Fibroblast of lung (primary cell): Measurements from ENCODE around the gene LAPTM5. TPM values are rescaled to one million over a fixed set of nuclear protein-coding genes. Genes with fewer than 3 reads are reported as not detected.

Source experiments
- DNase-seq, 2 donors: peaks; one replicate each; pipeline versions ENCODE4 v3.0.0 to v3.0.0-alpha.2; 2010; ENCODE audit warnings: low read depth in 2 of 2
- H2AFZ ChIP-seq: 2 replicates; pipeline ENCODE4 v1.5.1; 2012; ENCODE audit warnings: low read length, control low read depth, inconsistent platforms
- H3K27ac ChIP-seq: 2 replicates; pipeline ENCODE4 v1.5.1; 2011; ENCODE audit warnings: low read length, control low read depth; ENCODE audit not compliant: insufficient read depth
- H3K27me3 ChIP-seq: 2 replicates; pipeline ENCODE4 v1.5.1; 2011; ENCODE audit warnings: mild to moderate bottlenecking, low read length; ENCODE audit not compliant: control insufficient read depth, insufficient read depth
- H3K36me3 ChIP-seq: 2 replicates; pipeline ENCODE4 v1.5.1; 2011; ENCODE audit warnings: low read length; ENCODE audit not compliant: control insufficient read depth, insufficient read depth
- H3K4me1 ChIP-seq: 2 replicates; pipeline ENCODE4 v1.5.1; 2011; ENCODE audit warnings: low read length; ENCODE audit not compliant: control insufficient read depth, insufficient read depth; ENCODE audit errors: extremely low read depth
- H3K4me2 ChIP-seq: 2 replicates; pipeline ENCODE4 v1.5.1; 2011; ENCODE audit warnings: low read length, control low read depth; ENCODE audit not compliant: insufficient read depth; ENCODE audit errors: extremely low read depth
- H3K4me3 ChIP-seq, 4 experiments: fragments of 200-600 bp in 1 of 4; sonication (generic) in 1 of 4; replicated peaks in 1 of 4; 2 replicates each; pipeline ENCODE4 v1.5.1; 2011 to 2016; ENCODE audit warnings: low read length in 4 of 4, low read depth in 3 of 4, mild to moderate bottlenecking in 3 of 4, control low read depth in 2 of 4, inconsistent platforms in 1 of 4, mixed read lengths in 1 of 4; ENCODE audit not compliant: insufficient read depth in 1 of 4; ENCODE audit errors: control extremely low read depth in 1 of 4
- H3K79me2 ChIP-seq: 2 replicates; pipeline ENCODE4 v1.5.1; 2012; ENCODE audit warnings: mild to moderate bottlenecking, low read length, inconsistent platforms; ENCODE audit not compliant: control insufficient read depth, insufficient read depth
- H3K9ac ChIP-seq: 2 replicates; pipeline ENCODE4 v1.5.1; 2011; ENCODE audit warnings: mild to moderate bottlenecking, low read length, control low read depth; ENCODE audit not compliant: insufficient read depth
- H3K9me3 ChIP-seq: 2 replicates; pipeline ENCODE4 v1.5.1; 2012; ENCODE audit warnings: low read depth, low read length; ENCODE audit not compliant: control insufficient read depth, insufficient read depth
- H4K20me1 ChIP-seq: 2 replicates; pipeline ENCODE4 v1.5.1; 2011; ENCODE audit warnings: low read length; ENCODE audit not compliant: control insufficient read depth, insufficient read depth; ENCODE audit errors: extremely low read depth
- EZH2 ChIP-seq: IDR thresholded peaks from 2 replicates; pipeline ENCODE4 v1.5.1; 2012; ENCODE audit warnings: low read length, control low read depth, mild to moderate bottlenecking; ENCODE audit errors: missing control alignments
- polyA plus RNA-seq, 2 donors: library from polyadenylated mRNA; depleted of rRNA in 1 of 2; stranded (reverse) in 1 of 2; unstranded in 1 of 2; fragments of >200 nt; gene quantifications; 2 replicates each; pipeline ENCODE4 v1.2.1, GENCODE V29; 2011 to 2012; ENCODE audit warnings: missing spikeins in 1 of 2
- total RNA-seq: library from RNA; depleted of rRNA; stranded (reverse); fragments of >200 nt; gene quantifications from 2 replicates; pipeline ENCODE4 v1.2.1, GENCODE V29; 2014
- TF ChIP-seq, protein P1 (sequence below), 2 donors: IDR thresholded peaks in 1 of 2; conservative IDR thresholded peaks in 1 of 2; 1 replicate in 1 of 2; 2 replicates in 1 of 2; pipeline ENCODE4 v1.5.1; 2011 to 2012; ENCODE audit warnings: low read length in 2 of 2, control low read depth in 1 of 2, inconsistent platforms in 1 of 2, low read depth in 1 of 2, mild to moderate bottlenecking in 1 of 2

LAPTM5 gene
- total and polyA plus RNA-seq, 2 donors (not counting 1 experiment from before 2014, with no cell fraction given), result under 0.01 to 0.32 TPM

DNA sequence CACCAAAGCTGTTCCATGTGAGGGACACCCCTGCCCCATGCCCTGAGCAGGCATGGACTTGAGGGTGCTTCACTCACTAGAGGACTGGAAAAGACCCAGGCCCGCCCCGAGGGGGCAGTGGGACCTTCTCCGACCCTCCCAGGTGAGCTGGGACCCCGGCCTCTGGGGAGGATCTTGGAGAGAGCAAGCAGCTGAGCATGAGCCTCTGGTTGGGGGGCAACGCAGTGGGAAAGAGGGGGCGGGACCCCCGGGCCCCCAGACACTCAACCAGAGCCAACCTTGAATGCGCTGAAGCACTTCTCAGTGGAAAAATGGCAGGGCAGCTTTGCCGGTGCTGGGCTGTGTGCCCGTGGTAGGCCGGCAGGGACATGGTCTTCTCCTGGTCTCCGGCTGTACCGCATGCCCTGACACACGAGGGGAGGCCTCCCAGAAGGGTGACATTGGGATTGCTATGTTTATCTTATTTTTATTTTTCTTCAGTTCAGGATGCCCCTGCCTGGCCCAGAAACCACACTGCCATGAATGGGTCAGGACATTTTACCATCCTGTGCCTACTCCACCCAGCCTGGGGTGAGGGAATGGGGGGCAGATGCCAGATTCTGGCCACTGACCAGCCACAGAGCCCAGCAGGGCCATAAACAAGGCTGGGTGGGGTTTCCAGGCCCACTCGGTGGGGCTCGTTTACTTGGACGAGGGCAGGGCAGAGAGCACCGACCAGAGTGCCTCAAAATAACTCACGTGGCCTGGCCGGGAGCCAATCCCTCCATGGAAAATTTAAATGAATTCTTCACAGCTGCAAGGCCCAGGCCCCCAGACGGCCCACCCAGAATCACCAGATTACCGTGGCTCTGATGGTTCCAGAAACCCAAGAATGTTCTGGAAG is 17.2 kb upstream of the LAPTM5 start:
- H3K79me2 ChIP-seq, result no peaks in the 10 kb centered on the region
- H3K27me3 ChIP-seq, result no peaks in the 10 kb centered on the region
- no peak overlapping the region for H3K4me3 ChIP-seq
- H2AFZ ChIP-seq, result no peak overlapping the region
- H4K20me1 ChIP-seq, result no peaks in the 10 kb centered on the region
- TF ChIP-seq, protein P1, sequence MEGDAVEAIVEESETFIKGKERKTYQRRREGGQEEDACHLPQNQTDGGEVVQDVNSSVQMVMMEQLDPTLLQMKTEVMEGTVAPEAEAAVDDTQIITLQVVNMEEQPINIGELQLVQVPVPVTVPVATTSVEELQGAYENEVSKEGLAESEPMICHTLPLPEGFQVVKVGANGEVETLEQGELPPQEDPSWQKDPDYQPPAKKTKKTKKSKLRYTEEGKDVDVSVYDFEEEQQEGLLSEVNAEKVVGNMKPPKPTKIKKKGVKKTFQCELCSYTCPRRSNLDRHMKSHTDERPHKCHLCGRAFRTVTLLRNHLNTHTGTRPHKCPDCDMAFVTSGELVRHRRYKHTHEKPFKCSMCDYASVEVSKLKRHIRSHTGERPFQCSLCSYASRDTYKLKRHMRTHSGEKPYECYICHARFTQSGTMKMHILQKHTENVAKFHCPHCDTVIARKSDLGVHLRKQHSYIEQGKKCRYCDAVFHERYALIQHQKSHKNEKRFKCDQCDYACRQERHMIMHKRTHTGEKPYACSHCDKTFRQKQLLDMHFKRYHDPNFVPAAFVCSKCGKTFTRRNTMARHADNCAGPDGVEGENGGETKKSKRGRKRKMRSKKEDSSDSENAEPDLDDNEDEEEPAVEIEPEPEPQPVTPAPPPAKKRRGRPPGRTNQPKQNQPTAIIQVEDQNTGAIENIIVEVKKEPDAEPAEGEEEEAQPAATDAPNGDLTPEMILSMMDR (conservative IDR thresholded peaks at IDR 0.05 in 1 of 2, IDR thresholded peaks at IDR 0.05 in 1 of 2; ENCODE audit: low read depth in 1 of 2, low read length in 2 of 2), result no peak
- no peak for TF ChIP-seq EZH2
- no peaks in the 10 kb centered on the region for H3K4me1 ChIP-seq
- H3K9me3 ChIP-seq, result no peaks in the 10 kb centered on the region
- no peaks in the 10 kb centered on the region for H3K36me3 ChIP-seq
- H3K27ac ChIP-seq, result no peak overlapping the region
- H3K4me2 ChIP-seq, result no peak overlapping the region
- DNase-seq, result no peak
- H3K9ac ChIP-seq, result no peak overlapping the region

DNA sequence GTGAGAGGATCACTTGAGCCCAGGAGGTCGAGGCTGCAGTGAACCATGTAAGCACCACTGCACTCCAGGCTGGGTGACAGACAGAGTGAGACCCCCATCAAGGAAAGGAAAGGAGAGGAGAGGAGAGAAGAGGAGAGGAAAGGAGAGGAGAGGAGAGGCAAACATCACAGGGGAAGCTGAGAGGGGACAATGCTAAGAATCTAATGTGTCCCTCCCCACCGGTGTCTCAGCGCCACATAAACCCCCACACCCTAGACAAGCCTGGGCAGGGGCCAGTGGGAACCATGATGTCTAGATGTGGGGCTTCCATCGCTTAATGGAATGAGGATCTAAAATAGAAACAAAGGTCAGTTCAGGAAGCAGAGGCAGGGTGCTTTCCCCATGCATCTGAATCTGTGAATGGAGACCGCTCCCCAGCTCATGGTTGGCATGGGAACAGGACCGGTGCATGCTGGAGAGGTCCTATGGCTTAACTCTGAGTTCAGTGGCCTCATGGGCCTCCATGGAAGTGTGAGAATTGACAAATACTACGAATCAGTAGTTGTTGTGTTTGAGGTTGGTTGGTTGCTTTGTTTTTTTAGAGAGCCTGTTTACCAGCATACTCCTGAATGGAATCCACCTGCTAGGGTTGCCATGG is 16.3 kb upstream of the LAPTM5 start:
- Histone ChIP-seq H3K9ac (no peak overlapping the region), H3K27me3 (no peaks in the 10 kb centered on the region), H3K9me3 (no peaks in the 10 kb centered on the region), H3K36me3 (no peaks in the 10 kb centered on the region), H3K4me2 (no peak overlapping the region), H4K20me1 (no peaks in the 10 kb centered on the region), H3K4me1 (no peaks in the 10 kb centered on the region), H3K27ac (no peak overlapping the region), H2AFZ (no peak overlapping the region), H3K4me3 (no peak overlapping the region), H3K79me2 (no peaks in the 10 kb centered on the region)
- DNase-seq, result no peak
- TF ChIP-seq EZH2, result no peak
- TF ChIP-seq, protein P1 (conservative IDR thresholded peaks at IDR 0.05 in 1 of 2, IDR thresholded peaks at IDR 0.05 in 1 of 2; ENCODE audit: low read depth in 1 of 2, low read length in 2 of 2), result no peak

DNA sequence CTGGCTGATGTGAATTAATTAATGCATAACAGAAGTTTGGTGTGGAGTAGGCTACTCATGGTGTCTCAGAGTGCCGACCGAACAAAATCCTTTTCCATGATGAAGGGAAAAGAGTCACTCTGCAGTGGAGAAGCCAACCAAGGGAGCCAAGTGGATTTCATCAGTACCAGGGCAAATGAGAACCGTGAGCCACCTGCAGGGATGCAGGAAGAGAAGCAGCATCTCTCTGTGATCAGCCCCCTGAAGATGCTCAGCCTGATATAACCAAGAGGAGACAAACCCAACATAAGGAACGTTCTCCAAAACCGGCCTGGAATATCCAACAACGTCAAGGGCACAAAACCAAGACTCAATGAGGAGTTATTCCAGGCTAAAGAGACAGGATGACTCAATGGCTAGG is 13.4 kb upstream of the LAPTM5 start:
- no peaks in the 10 kb centered on the region for H3K4me1 ChIP-seq
- H3K9me3 ChIP-seq, result no peaks in the 10 kb centered on the region
- no peak overlapping the region for H3K27ac ChIP-seq
- H3K79me2 ChIP-seq, result no peaks in the 10 kb centered on the region
- H3K4me3 ChIP-seq, result no peak overlapping the region
- no peak overlapping the region for H2AFZ ChIP-seq
- H3K27me3 ChIP-seq, result no peaks in the 10 kb centered on the region
- DNase-seq, result no peak
- H4K20me1 ChIP-seq, result no peaks in the 10 kb centered on the region
- H3K36me3 ChIP-seq, result no peaks in the 10 kb centered on the region
- H3K9ac ChIP-seq, result no peak overlapping the region
- no peak for TF ChIP-seq EZH2
- TF ChIP-seq, protein P1 (conservative IDR thresholded peaks at IDR 0.05 in 1 of 2, IDR thresholded peaks at IDR 0.05 in 1 of 2; ENCODE audit: low read depth in 1 of 2, low read length in 2 of 2), result no peak
- H3K4me2 ChIP-seq, result no peak overlapping the region
